HL-60 (cell line): ENCODE data around the gene UNC5C.
A peak's percentile ranks its signal among the peaks of the same experiment; 100 is the strongest.

Source experiments
- DNase-seq, 2 experiments: peaks; one replicate each; pipeline ENCODE4 v3.0.0-alpha.2; 2010 to 2020; ENCODE audit warnings: low read depth in 1 of 2, low spot score in 1 of 2
- H3K27ac ChIP-seq: fragments of 250-450 bp; sonication (Bioruptor Pico); replicated peaks from 2 replicates; pipeline ENCODE4 v1.5.1; 2020; ENCODE audit warnings: mild to moderate bottlenecking, moderate library complexity
- H3K27me3 ChIP-seq: fragments of 250-450 bp; sonication (Bioruptor Pico); 2 replicates; pipeline ENCODE4 v1.5.1; 2021; ENCODE audit warnings: mild to moderate bottlenecking, moderate library complexity; ENCODE audit not compliant: insufficient read depth, poor library complexity, severe bottlenecking
- H3K4me3 ChIP-seq: replicated peaks from 2 replicates; pipeline ENCODE4 v1.5.1; 2011; ENCODE audit warnings: mild to moderate bottlenecking, control low read depth, low read length; ENCODE audit not compliant: insufficient read depth
- GABPA ChIP-seq: IDR thresholded peaks from 2 replicates; pipeline ENCODE4 v1.6.1; 2012; ENCODE audit warnings: low read depth
- POLR2AphosphoS5 ChIP-seq: IDR thresholded peaks from 2 replicates; pipeline ENCODE4 v1.6.1; 2012; ENCODE audit warnings: low read depth
- SPI1 ChIP-seq: IDR thresholded peaks from 2 replicates; pipeline ENCODE4 v1.6.1; 2012; ENCODE audit warnings: low read depth, mild to moderate bottlenecking, borderline replicate concordance
- TF ChIP-seq, protein P1 (sequence below): IDR thresholded peaks from one replicate; pipeline ENCODE4 v1.5.1; 2011; ENCODE audit warnings: low read length, control low read depth, inconsistent platforms; ENCODE audit not compliant: insufficient read depth
- TF ChIP-seq, protein P2 (sequence below): IDR thresholded peaks from 2 replicates; pipeline ENCODE4 v1.6.1; 2012; ENCODE audit warnings: low read depth; ENCODE audit not compliant: insufficient replicate concordance

UNC5C gene

DNA sequence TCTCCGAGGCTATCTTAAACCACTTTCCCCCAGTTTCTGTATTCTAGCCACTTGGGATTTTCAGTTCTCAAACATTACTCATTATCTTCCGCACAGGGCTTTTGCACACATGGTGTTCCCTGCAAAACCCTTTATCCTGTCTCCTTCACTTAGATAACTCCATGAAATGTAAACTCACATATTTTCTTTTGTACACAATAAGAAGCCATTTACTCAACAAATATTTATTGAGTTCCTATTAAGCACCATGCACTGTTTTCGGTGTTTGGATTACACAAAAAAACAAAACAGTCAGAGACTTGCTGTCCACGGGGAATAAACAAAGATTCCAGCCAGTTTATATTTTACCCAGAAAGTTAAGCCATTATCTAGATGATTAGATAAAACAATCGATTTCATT is 42.5 kb upstream of the UNC5C start:
- no peak for DNase-seq

DNA sequence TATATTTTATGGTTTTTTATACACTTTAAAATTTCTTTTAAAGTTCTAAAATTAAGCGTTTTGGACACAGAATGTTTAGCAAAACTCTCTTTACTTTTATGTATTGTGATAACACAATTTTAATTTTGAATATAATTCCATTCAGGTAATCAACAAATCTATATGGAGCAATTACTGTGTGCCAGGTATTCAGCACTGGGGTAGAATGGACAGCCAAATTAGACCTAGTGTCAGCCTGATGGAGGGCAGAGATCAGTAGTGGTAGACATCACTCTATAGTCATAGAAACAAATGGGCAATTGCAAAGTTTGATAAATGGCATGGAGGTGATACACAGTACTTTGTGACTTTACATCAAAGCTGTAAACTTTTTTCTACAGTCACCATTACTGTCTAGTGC is 41.8 kb upstream of the UNC5C start:
- H3K27ac ChIP-seq = no peak overlapping the region
- TF ChIP-seq SPI1 (no peak), POLR2AphosphoS5 (no peak)
- TF ChIP-seq, protein P1, sequence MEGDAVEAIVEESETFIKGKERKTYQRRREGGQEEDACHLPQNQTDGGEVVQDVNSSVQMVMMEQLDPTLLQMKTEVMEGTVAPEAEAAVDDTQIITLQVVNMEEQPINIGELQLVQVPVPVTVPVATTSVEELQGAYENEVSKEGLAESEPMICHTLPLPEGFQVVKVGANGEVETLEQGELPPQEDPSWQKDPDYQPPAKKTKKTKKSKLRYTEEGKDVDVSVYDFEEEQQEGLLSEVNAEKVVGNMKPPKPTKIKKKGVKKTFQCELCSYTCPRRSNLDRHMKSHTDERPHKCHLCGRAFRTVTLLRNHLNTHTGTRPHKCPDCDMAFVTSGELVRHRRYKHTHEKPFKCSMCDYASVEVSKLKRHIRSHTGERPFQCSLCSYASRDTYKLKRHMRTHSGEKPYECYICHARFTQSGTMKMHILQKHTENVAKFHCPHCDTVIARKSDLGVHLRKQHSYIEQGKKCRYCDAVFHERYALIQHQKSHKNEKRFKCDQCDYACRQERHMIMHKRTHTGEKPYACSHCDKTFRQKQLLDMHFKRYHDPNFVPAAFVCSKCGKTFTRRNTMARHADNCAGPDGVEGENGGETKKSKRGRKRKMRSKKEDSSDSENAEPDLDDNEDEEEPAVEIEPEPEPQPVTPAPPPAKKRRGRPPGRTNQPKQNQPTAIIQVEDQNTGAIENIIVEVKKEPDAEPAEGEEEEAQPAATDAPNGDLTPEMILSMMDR = no peak
- TF ChIP-seq, protein P2, sequence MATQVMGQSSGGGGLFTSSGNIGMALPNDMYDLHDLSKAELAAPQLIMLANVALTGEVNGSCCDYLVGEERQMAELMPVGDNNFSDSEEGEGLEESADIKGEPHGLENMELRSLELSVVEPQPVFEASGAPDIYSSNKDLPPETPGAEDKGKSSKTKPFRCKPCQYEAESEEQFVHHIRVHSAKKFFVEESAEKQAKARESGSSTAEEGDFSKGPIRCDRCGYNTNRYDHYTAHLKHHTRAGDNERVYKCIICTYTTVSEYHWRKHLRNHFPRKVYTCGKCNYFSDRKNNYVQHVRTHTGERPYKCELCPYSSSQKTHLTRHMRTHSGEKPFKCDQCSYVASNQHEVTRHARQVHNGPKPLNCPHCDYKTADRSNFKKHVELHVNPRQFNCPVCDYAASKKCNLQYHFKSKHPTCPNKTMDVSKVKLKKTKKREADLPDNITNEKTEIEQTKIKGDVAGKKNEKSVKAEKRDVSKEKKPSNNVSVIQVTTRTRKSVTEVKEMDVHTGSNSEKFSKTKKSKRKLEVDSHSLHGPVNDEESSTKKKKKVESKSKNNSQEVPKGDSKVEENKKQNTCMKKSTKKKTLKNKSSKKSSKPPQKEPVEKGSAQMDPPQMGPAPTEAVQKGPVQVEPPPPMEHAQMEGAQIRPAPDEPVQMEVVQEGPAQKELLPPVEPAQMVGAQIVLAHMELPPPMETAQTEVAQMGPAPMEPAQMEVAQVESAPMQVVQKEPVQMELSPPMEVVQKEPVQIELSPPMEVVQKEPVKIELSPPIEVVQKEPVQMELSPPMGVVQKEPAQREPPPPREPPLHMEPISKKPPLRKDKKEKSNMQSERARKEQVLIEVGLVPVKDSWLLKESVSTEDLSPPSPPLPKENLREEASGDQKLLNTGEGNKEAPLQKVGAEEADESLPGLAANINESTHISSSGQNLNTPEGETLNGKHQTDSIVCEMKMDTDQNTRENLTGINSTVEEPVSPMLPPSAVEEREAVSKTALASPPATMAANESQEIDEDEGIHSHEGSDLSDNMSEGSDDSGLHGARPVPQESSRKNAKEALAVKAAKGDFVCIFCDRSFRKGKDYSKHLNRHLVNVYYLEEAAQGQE = peak; percentile 82

More for the DNA sequence above, 42.5 kb upstream of the UNC5C start:
- TF ChIP-seq SPI1 = no peak
- no peak for TF ChIP-seq GABPA
- TF ChIP-seq, protein P1 = no peak
- no peak for TF ChIP-seq POLR2AphosphoS5
- TF ChIP-seq, protein P2 = no peak
- Histone ChIP-seq H3K27me3 (no peaks in the 10 kb centered on the region), H3K27ac (no peak overlapping the region), H3K4me3 (no peak overlapping the region)

DNA sequence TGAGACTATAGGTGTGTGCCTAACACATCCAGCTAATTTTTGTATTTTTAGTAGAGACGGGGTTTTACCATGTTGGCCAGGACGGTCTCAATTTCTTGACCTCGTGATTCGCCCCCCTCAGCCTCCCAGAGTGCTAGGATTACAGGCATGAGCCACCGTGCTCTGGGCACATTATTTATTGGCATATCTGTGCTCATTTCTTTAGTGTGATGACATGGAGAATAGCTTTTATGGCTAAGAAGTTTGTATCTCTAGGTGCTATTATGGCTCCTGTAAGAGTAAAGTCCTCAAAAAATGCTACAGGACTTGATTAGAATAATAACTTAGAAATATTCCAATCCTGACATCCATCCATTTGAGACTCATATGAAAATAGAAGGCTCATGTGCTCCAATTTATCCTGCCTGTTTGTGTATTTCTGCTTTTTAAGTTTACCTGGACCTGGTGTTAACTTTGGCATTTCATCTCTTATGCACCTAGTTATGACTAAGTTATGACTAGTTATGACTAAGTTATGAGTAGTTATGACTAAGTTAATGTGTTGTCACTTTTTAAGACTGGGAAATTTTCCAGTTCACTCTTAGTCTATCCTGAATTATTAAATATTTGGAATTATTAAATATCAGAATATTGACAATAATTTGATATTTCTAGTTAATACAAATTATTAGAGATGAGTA is 36.4 kb upstream of the UNC5C start:
- Histone ChIP-seq H3K27me3 (no peaks in the 10 kb centered on the region), H3K4me3 (no peak overlapping the region), H3K27ac (no peak overlapping the region)
- TF ChIP-seq GABPA = no peak
- TF ChIP-seq SPI1 = no peak
- TF ChIP-seq, protein P1 = no peak
- TF ChIP-seq, protein P2 = no peak
- TF ChIP-seq POLR2AphosphoS5 = no peak
- DNase-seq = no peak

More for the DNA sequence above, 41.8 kb upstream of the UNC5C start:
- DNase-seq = no peak
- no peak overlapping the region for H3K4me3 ChIP-seq
- no peaks in the 10 kb centered on the region for H3K27me3 ChIP-seq
